ENCODE data around the gene BRMS1.

DNA sequence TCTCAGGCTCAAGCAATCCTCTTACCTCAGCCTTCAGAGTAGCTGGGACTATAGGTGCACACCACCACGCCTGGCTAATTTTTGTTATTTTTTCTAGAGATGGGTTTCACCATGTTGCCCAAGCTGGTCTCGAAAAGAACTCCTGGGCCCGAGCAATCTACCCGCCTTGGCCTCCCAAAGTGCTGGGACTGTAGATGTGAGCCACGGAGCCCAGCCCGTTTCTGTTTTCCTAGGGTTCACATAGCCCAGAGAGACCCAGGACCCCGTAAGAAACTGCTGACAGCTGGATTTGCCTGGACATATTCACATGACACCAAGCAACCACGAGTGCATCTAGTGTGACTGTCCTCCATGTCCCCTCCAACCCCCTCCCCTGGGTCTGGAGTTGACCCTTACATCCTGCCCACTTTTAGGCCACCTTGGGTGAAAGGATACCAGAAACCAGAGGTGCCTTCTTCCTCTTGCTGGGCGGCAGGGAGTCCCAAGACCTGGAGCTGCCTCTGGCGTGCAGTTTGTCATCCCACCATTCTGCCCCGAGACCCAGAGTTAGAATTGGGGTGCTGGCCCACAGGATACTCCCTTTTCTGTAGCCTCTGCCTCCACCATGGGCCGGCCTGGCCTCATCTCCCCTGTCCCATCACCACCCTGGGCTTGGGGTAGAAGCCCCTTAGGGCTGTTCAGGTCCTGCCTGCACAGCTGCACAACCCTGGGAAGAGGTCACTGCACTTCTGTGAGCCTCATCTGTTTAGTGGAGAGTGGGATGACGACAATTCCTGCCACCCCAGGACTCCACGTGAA, 5.0 kb downstream of the BRMS1 start:
- TF ChIP-seq EZH2 (IDR thresholded peaks at IDR 0.05; ENCODE audit: insufficient read depth, poor library complexity, severe bottlenecking) (no peak), EZH2phosphoT487 (IDR thresholded peaks at IDR 0.05; ENCODE audit: insufficient read depth, low read depth) (no peak)
